ENCODE data around the gene RAET1G. TPM values are rescaled to one million over a fixed set of nuclear protein-coding genes. Genes with fewer than 3 reads are reported as not detected.

RAET1G gene
- total RNA-seq, 1 donor, result 4.6 TPM

DNA sequence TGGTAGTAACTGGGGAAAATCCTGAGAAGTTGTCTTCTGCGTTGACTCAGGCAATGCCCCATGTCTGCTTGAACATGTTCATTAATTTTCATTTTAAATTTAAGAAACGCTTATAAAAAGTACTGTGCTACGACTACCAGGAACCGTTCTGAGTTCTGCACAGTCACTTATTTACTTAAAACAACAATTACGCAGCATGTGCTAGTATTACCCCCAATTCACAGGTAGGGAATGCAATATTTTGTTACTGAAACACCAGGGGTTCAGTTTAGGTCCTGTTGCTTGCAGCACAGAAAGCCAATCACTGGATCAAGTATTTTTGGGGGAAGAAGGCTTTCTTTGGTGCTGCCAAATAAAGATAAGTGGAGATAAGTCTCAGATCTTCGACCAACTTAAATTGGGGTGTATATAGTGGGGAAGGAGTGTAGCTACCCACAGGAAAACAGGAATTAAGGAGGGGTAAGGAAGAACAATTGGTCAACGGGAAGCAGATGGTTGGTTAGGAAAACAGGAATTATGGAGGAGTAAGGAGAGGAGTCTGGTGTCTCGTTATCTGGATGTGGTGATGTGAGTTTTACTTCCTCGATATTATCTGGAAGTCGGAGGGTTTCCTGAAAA lies 53.5 kb downstream of the RAET1G start:
- TF ChIP-seq, protein P1, sequence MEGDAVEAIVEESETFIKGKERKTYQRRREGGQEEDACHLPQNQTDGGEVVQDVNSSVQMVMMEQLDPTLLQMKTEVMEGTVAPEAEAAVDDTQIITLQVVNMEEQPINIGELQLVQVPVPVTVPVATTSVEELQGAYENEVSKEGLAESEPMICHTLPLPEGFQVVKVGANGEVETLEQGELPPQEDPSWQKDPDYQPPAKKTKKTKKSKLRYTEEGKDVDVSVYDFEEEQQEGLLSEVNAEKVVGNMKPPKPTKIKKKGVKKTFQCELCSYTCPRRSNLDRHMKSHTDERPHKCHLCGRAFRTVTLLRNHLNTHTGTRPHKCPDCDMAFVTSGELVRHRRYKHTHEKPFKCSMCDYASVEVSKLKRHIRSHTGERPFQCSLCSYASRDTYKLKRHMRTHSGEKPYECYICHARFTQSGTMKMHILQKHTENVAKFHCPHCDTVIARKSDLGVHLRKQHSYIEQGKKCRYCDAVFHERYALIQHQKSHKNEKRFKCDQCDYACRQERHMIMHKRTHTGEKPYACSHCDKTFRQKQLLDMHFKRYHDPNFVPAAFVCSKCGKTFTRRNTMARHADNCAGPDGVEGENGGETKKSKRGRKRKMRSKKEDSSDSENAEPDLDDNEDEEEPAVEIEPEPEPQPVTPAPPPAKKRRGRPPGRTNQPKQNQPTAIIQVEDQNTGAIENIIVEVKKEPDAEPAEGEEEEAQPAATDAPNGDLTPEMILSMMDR (IDR thresholded peaks at IDR 0.05; ENCODE audit: insufficient read depth, low read length), result no peak
- no peak for DNase-seq (ENCODE audit: low read depth)
- no peak overlapping the region for H3K4me3 ChIP-seq (ENCODE audit: low read depth, low read length)

DNA sequence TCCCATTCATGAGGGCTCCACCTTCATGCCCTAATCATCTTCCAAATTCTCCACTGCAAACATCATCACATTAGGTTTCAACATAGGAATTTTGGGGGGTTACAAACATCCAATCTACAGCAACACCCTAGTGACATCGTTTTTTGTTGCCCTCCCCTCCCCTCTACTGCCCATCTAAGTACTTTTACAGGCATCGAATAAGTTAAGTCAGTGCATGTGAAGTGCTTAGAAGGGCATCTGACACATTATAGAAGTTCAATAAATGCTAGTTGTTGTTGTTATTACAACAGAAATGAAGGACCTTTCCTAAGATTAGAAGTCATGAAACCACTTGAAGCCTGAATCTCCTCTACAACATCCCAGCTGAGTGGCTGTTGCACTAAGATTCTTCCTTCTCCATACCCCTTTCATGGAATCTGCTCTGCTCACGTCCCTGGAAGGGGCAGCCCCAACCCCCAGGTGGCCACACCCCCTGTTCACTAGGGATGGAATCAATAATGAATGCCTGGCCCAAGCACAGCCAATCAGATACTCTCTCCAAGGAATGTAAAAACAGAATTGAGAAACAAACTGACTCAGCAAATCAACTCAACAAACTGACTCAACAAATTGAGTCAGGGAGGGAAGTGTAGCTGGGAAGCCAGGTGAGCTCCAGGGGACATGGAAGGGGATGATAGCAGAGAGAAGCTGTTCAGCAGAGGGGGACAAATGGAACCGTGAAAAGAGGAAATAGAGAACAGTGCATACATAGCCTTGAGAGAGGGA lies 54.9 kb downstream of the RAET1G start:
- TF ChIP-seq, protein P1 (IDR thresholded peaks at IDR 0.05; ENCODE audit: insufficient read depth, low read length), result no peak
- H3K4me3 ChIP-seq (ENCODE audit: low read depth, low read length), result no peak overlapping the region
- DNase-seq (ENCODE audit: low read depth), result no peak

Other genes with a start within 250 kb of the RAET1G start
- 10.1 and 33.4 TPM in 2 replicates for gene LATS1, start 205.0 kb downstream of the RAET1G start, total RNA-seq (ENCODE audit: low replicate concordance)
- gene NUP43, start 176.6 kb downstream of the RAET1G start, total RNA-seq (ENCODE audit: low replicate concordance), result 20.6 and 45.6 TPM in 2 replicates
- 44.1 and 117 TPM in 2 replicates for gene PCMT1, start 173.4 kb downstream of the RAET1G start, total RNA-seq (ENCODE audit: low replicate concordance)
- gene LRP11, start 58.8 kb downstream of the RAET1G start, total RNA-seq (ENCODE audit: low replicate concordance), result 20.0 and 74.1 TPM in 2 replicates
- gene RAET1E, start 25.0 kb downstream of the RAET1G start, total RNA-seq (ENCODE audit: low replicate concordance), result 0.63 TPM in 1 of 2 replicates, not detected in the other
- gene ULBP2, start 18.9 kb upstream of the RAET1G start, total RNA-seq (ENCODE audit: low replicate concordance), result 2.5 and 3.3 TPM in 2 replicates
- 0.65 and 1.7 TPM in 2 replicates for gene ULBP1, start 40.8 kb upstream of the RAET1G start, total RNA-seq (ENCODE audit: low replicate concordance)
- not detected in 2 replicates for gene RAET1L, start 102.4 kb upstream of the RAET1G start, total RNA-seq (ENCODE audit: low replicate concordance)
- gene ULBP3, start 146.0 kb upstream of the RAET1G start, total RNA-seq (ENCODE audit: low replicate concordance), result 0.41 and 16.4 TPM in 2 replicates
- 2.1 TPM in 1 of 2 replicates, not detected in the other for gene PPP1R14C, start 219.9 kb upstream of the RAET1G start, total RNA-seq (ENCODE audit: low replicate concordance)